DMS114 treated with DMSO at 0.1 percent for 48 hours (cell line): ENCODE measurements around the gene SHISA9.

Source experiments
- DNase-seq: peaks from one replicate; lab custom pipeline; 2025; ENCODE audit not compliant: unreplicated experiment; lab: John Stamatoyannopoulos, UW

The SHISA9 gene

GRCh38 chr16:13245713-13246377 lies 344.4 kb downstream of the SHISA9 start:
- DNase-seq, result no peak

GRCh38 chr16:13254998-13255614 lies 353.7 kb downstream of the SHISA9 start:
- DNase-seq, result no peak

DNA sequence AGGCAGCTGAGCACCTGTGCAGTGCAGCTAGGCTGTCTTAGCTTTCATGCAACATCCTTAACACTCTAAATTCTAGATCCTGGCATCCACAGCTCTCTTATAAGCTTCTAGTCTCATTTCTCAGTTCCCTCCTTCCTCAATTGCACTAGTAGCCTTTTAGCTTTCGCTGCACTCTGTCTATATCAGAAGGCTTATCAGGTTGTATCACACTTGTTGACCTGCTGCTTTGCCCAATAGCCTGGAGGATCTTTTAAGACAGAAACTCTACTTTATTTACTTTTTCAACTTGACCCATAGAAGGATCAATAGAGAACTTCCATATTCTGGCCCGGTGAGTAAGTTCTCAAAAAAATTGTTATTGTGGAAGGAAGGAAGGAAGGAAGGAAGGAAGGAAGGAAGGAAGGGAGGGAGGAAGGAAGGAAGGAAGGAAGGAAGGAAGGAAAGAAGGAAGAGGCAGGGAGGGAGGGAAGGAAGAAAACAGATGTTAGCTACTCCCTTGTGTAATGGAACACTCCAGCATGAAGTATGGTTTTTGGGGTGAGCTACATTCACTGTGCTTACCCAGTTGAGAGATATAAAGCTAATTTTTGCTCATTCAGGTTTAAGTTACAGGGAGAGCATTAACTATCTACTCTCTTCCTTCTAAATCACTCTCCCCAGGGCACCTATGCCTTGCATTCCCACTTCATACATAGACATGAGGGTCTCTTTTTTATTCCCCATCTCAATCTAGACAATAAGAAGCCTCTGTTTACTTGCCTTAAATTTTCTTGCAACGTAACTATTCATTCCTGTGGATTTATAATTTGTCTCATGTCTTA lies 361.1 kb downstream of the SHISA9 start:
- no peak for DNase-seq

DNA sequence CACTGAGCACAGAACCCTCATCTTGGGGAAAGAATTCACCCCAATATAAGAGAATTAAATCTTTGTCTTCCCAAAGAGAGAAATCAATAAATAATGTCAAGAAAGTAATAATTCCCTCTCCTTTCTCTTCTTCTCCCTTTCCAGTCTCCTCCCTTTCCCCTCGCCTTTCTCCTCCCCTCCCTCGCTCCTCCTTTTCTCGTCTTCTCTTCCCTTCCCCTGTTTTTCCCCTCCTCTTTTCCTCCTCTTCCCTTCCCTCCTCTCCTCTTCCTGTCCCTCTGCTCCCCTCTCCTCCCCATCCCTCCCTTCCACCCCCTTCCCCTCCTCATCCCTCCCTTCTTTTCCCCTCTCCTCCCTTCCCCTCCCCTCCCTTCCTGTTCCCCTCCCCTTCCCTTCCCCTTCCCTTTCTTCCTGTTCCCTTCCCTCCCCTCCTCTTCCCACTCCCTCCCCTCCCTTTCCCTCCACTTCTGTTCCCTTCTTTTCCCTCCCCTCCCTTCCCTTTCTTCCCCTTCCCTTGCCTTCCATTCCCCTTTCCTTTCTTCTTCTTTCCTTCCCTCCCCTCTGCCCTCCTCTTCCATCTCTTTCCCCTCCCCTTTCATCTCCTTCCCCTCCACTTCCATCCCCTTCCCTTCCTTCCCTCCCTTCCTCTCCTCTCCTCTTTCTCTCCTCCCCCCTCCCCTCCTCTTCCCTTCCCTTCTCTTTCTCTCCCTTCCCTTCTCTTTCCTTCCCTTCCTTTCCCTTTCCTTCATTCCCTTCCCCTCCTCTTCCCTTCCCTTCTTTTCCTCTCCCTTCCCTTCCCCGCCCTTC lies 363.6 kb downstream of the SHISA9 start:
- DNase-seq, result no peak

DNA sequence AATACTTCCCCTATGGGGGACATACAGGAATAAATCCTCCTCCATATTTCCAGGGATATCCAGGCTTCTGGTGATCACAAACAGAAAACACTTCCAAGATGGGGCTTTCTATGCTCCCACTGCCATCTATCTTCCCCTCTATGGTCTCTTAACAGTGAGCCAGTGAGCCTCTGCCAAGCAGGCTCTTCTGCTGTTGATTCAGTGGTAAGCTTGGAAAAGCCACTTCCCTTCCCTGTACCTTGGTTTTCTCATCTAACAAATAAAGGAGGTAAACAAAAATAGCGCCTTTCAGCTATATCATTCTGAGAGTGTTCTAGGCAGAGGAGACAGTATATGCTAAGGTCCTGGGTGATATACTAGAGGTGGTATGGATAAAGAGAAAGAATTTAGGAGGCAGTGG lies 368.0 kb downstream of the SHISA9 start:
- no peak for DNase-seq

- no peak for DNase-seq
Measured at GRCh38 chr16:13269905-13270528, 368.6 kb downstream of the SHISA9 start.

GRCh38 chr16:13270602-13271001 lies 369.2 kb downstream of the SHISA9 start:
- DNase-seq, result no peak

GRCh38 chr16:13289515-13289914 lies 388.1 kb downstream of the SHISA9 start:
- no peak for DNase-seq
